Fibroblast of pulmonary artery (primary cell): Measurements from ENCODE around the gene ATP2A2.
"Not testable (repeated sequence)": the region's sequence is repeated elsewhere in the genome, so short reads cannot be mapped to it uniquely, and the experiment has no call there.

Experiments
- DNase-seq: peaks from one replicate; pipeline ENCODE4 v3.0.0-alpha.2; 2010; ENCODE audit warnings: low read depth
- H3K4me3 ChIP-seq: replicated peaks from 2 replicates; pipeline ENCODE4 v1.5.1; 2011; ENCODE audit warnings: low read depth, mild to moderate bottlenecking, control low read depth, low read length, moderate library complexity
- TF ChIP-seq, protein P1 (sequence below): IDR thresholded peaks from 2 replicates; pipeline ENCODE4 v1.5.1; 2011; ENCODE audit warnings: mild to moderate bottlenecking, control low read depth, low read length, inconsistent platforms; ENCODE audit errors: missing control alignments

Gene ATP2A2

GRCh38 chr12:110249105-110249504 lies 31.9 kb upstream of the ATP2A2 start:
- no peak for DNase-seq
- TF ChIP-seq, protein P1, sequence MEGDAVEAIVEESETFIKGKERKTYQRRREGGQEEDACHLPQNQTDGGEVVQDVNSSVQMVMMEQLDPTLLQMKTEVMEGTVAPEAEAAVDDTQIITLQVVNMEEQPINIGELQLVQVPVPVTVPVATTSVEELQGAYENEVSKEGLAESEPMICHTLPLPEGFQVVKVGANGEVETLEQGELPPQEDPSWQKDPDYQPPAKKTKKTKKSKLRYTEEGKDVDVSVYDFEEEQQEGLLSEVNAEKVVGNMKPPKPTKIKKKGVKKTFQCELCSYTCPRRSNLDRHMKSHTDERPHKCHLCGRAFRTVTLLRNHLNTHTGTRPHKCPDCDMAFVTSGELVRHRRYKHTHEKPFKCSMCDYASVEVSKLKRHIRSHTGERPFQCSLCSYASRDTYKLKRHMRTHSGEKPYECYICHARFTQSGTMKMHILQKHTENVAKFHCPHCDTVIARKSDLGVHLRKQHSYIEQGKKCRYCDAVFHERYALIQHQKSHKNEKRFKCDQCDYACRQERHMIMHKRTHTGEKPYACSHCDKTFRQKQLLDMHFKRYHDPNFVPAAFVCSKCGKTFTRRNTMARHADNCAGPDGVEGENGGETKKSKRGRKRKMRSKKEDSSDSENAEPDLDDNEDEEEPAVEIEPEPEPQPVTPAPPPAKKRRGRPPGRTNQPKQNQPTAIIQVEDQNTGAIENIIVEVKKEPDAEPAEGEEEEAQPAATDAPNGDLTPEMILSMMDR = no peak

DNA sequence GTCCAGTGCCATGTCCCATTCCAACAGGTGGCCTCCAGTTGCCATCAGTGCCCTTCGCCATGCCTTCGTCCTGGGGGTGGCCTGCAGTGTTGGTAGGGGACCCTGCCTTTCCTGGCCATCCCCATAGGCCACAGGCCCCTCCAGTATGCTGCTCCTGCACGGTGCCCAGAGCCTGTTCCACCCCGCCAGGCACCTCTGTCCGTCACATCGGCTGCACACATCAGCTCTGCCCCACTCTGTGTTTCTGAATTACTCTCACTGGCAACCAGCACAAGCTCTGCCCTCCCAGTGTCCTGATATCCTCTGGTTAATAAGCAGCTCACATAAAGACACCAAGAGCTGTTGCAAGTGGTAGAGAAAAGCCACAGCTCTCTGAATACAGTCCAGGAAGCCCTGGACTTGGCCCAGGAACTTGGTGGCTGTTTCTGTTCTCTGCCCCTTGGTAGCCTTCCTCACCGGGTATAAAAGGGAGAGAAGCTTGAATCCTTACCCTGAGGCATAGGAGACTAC lies 31.3 kb upstream of the ATP2A2 start:
- TF ChIP-seq, protein P1 = no peak
- H3K4me3 ChIP-seq = no peak overlapping the region
- DNase-seq = no peak

More at GRCh38 chr12:110249105-110249504, 31.9 kb upstream of the ATP2A2 start:
- H3K4me3 ChIP-seq = no peak overlapping the region

DNA sequence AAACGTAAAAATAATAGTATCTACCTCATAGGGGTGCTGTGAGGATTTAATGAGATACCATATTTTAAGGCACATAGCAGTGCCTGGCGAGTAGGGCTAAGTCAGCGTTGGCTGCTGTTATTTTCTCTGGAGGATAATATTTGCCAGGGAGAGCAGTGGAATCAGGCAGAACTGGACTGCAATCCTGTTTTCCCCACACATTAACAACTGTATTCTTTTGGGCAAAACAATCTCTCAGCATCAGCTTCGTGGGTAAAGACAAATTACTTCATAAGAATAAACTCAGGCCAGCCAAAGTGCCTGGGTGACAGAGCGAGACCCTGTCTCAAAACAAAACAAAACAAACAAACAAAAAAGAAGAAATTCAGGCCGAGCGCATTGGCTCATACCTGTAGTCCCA lies 29.7 kb upstream of the ATP2A2 start:
- no peak overlapping the region for H3K4me3 ChIP-seq
- TF ChIP-seq, protein P1 = no peak

GRCh38 chr12:110252716-110253115 lies 28.3 kb upstream of the ATP2A2 start:
- no peak for DNase-seq
- H3K4me3 ChIP-seq = no peak overlapping the region
- TF ChIP-seq, protein P1 = no peak

More for the DNA sequence above, 29.7 kb upstream of the ATP2A2 start:
- no peak for DNase-seq

DNA sequence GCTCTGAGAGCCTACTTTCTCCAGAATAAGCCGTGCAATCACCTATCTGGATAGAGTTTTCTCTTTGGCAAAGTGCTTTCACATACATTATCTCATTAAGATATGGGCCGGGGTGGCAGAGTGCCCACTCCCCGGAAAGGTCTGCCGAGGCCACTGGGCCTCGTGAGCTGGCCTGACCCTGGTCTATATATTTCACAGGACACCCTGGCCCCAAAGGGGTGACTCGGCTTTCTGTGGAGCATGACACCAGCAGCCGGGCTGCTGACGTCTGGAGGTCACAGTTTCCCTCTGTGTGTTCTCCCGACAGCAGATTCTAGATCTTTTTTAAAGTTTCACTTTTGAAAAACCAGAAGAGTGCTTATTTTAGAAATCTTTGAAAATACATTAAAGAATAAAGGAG lies 27.9 kb upstream of the ATP2A2 start:
- DNase-seq = peak; percentile 51
- no peak overlapping the region for H3K4me3 ChIP-seq

GRCh38 chr12:110254971-110255540 lies 26.0 kb upstream of the ATP2A2 start:
- TF ChIP-seq, protein P1 = no peak

More for the DNA sequence above, 27.9 kb upstream of the ATP2A2 start:
- TF ChIP-seq, protein P1 = no peak

DNA sequence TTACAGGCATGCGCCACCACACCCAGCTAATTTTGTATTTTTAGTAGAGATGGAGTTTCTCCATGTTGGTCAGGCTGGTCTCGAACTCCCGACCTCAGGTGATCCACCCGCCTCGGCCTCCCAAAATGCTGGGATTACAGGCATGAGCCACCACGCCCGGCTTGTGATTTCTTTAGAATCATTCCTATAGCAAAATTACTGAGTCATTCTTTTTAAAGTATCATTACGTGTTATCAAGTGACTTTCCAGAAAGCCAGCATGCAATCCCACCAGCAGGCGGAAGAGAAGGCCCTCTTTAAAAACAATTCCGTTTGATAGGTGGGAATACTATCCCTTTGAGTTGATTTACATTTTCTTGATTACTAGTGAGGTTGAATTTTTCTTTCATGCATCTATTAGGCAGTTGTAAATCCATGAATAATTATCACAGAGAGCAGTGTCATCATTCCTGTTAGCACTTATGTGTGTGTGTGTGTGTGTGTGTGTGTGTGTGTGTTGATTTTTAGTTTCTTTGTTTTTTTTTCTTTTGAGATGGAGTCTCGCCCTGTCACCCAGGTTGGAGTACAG lies 25.1 kb upstream of the ATP2A2 start:
- H3K4me3 ChIP-seq, DNase-seq: not testable (repeated sequence)

More at GRCh38 chr12:110254971-110255540, 26.0 kb upstream of the ATP2A2 start:
- DNase-seq = no peak
- no peak overlapping the region for H3K4me3 ChIP-seq
